Measurements from ENCODE around the gene AKR7A2. TPM values are rescaled to one million over a fixed set of nuclear protein-coding genes. Genes with fewer than 3 reads are reported as not detected.

AKR7A2 gene
- total RNA-seq, 4 donors from 2014 or later = 45.2 to 68.2 (median 59.6) TPM

DNA sequence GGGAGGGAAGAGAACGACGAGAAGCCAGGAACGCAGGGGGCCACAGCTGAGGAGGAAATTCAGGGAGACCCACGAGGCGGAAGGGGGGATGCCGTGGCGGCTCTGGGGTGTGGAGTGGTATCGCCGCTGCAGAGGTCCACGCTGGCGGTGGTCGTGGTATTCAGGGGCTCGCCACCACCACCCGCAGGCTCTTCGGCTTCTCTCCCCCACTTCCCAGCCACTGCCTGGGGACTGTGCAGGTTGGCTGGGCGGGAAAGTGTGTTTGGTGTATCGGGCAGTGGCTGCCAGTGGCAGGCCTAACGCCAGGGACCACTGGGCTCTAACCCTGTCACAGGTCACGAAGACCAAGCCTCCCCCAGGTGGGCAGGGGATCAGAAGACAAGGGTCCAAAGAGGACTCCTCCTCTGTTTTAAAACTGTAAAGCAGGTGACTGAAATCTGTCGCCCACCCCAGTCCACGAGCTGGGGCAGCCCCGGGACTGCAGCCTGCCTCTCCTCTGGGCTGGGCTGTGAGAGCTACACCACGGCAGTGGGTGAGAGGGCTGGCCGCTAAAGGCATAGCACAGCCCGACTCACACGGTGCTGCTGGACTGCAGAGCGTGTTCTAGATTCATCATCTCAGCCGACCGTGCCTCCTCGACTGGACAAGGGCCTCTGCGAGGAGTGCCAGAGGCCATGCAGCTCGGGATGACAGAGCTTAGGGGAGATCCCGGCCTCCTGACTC, 31.1 kb upstream of the AKR7A2 start:
- peak overlapping the region; percentile 32 to 56 (median 38) for H3K27ac ChIP-seq (replicated peaks in 1 of 4)
- H3K4me1 ChIP-seq = peaks cover 9 to 64% (median 55%) of the 10 kb centered on the region in 4 donors
- TF ChIP-seq, protein P1, sequence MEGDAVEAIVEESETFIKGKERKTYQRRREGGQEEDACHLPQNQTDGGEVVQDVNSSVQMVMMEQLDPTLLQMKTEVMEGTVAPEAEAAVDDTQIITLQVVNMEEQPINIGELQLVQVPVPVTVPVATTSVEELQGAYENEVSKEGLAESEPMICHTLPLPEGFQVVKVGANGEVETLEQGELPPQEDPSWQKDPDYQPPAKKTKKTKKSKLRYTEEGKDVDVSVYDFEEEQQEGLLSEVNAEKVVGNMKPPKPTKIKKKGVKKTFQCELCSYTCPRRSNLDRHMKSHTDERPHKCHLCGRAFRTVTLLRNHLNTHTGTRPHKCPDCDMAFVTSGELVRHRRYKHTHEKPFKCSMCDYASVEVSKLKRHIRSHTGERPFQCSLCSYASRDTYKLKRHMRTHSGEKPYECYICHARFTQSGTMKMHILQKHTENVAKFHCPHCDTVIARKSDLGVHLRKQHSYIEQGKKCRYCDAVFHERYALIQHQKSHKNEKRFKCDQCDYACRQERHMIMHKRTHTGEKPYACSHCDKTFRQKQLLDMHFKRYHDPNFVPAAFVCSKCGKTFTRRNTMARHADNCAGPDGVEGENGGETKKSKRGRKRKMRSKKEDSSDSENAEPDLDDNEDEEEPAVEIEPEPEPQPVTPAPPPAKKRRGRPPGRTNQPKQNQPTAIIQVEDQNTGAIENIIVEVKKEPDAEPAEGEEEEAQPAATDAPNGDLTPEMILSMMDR (IDR thresholded peaks at IDR 0.05) = no peak
- TF ChIP-seq POLR2A (IDR thresholded peaks at IDR 0.05; ENCODE audit: low read depth) (no peak), POLR2AphosphoS5 (IDR thresholded peaks at IDR 0.05) (no peak), EP300 (IDR thresholded peaks at IDR 0.05) (no peak)
- no peak overlapping the region for H3K4me3 ChIP-seq
- WGBS = 72% methylated on average over 27 of the region's 33 CpGs
- no peaks in the 10 kb centered on the region for H3K9me3 ChIP-seq
- H3K36me3 ChIP-seq = peaks cover 18 to 81% (median 76%) of the 10 kb centered on the region in 4 donors
- DNase-seq (ENCODE audit: extremely low spot score) = no peak
- H3K27me3 ChIP-seq = no peaks in the 10 kb centered on the region
- intact Hi-C loops (cut with DNase I) = loop anchor here (5.0 kb wide), 1 partner anchor 134 kb away; no protein-coding TSS in a partner anchor

DNA sequence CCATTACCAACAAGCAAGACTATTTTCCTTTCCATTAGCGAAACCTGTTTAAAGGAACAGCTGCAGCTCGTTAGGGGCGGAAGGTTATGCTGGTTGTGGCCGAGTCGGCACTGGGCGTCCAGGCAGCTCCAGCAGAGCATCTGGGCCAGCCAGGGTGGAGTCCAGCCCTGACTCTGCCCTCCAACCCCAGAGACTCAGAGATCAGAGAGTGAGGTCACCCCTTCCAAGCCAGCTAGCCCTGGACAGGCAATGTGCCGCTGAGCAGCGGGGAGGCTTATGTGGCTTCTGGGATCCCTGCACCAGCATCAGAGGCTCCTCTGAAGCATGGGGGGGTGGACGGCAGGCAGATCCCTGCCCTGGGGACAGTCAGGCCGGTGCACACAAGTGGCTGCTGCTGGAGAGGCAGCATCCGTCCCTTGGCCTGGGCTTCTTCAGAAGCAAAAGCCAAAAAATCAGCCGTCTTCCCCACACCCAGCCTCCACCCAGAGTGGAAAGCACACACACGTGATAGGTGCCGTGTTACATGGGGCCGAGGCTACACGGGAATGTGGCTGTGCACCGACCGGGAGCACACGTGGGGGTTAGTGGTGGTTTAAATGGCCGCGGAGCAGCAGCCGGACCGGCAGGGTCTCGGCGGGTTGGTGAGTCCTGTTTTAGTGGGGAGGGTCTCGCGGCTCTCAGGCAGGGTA, 30.3 kb upstream of the AKR7A2 start:
- TF ChIP-seq POLR2A (IDR thresholded peaks at IDR 0.05; ENCODE audit: low read depth) (no peak), EP300 (IDR thresholded peaks at IDR 0.05) (no peak), POLR2AphosphoS5 (IDR thresholded peaks at IDR 0.05) (peak in 1 of 2 donors; percentile 11)
- TF ChIP-seq, protein P1 (IDR thresholded peaks at IDR 0.05) = no peak
- Histone ChIP-seq H3K9me3 (no peaks in the 10 kb centered on the region), H3K4me3 (no peak overlapping the region), H3K27me3 (no peaks in the 10 kb centered on the region), H3K36me3 (peaks cover 18 to 85% (median 83%) of the 10 kb centered on the region in 4 donors), H3K27ac (replicated peaks in 1 of 4) (peak overlapping the region; percentile 32 to 64 (median 46)), H3K4me1 (peaks cover 9 to 60% (median 46%) of the 10 kb centered on the region in 4 donors)
- no peak for DNase-seq (ENCODE audit: extremely low spot score)
- WGBS = 79% methylated on average over 21 of the region's 27 CpGs
- intact Hi-C loops (cut with DNase I) = loop anchor here (5.0 kb wide), 1 partner anchor 135 kb away; no protein-coding TSS in a partner anchor

- Histone ChIP-seq H3K9me3 (no peaks in the 10 kb centered on the region), H3K27me3 (no peaks in the 10 kb centered on the region), H3K4me3 (no peak overlapping the region), H3K36me3 (peaks cover 18 to 88% (median 82%) of the 10 kb centered on the region in 4 donors), H3K27ac (replicated peaks in 1 of 4) (peak overlapping the region; percentile 32 to 64 (median 46)), H3K4me1 (peaks cover 9 to 57% (median 43%) of the 10 kb centered on the region in 4 donors)
- no peak for DNase-seq (ENCODE audit: extremely low spot score)
- intact Hi-C loops (cut with DNase I) = loop anchor here (5.0 kb wide), 1 partner anchor 136 kb away; no protein-coding TSS in a partner anchor
- WGBS = 59% methylated on average over 23 of the region's 25 CpGs
- TF ChIP-seq EP300 (IDR thresholded peaks at IDR 0.05) = no peak
- TF ChIP-seq, protein P1 (IDR thresholded peaks at IDR 0.05) = peak; percentile 82 to 93 (median 86)
- peak; percentile 20 to 39 for TF ChIP-seq POLR2AphosphoS5 (IDR thresholded peaks at IDR 0.05)
Measured at GRCh38 chr1:19341201-19342061, 29.5 kb upstream of the AKR7A2 start.

GRCh38 chr1:19340387-19340937, 28.5 kb upstream of the AKR7A2 start:
- WGBS = 92% methylated on average over 14 of the region's 14 CpGs
- intact Hi-C loops (cut with DNase I) = loop anchor here (5.0 kb wide), 1 partner anchor 137 kb away; no protein-coding TSS in a partner anchor
- peaks cover 18 to 83% (median 77%) of the 10 kb centered on the region in 4 donors for H3K36me3 ChIP-seq

More at GRCh38 chr1:19340387-19340937, 28.5 kb upstream of the AKR7A2 start:
- Histone ChIP-seq H3K27ac (replicated peaks in 1 of 4) (no peak overlapping the region), H3K4me3 (no peak overlapping the region), H3K27me3 (no peaks in the 10 kb centered on the region), H3K4me1 (peaks cover 9 to 55% (median 42%) of the 10 kb centered on the region in 4 donors), H3K9me3 (no peaks in the 10 kb centered on the region)
- DNase-seq (ENCODE audit: extremely low spot score) = no peak
- TF ChIP-seq EP300 (IDR thresholded peaks at IDR 0.05) = no peak
- TF ChIP-seq, protein P1 (IDR thresholded peaks at IDR 0.05) = no peak
- TF ChIP-seq POLR2A (IDR thresholded peaks at IDR 0.05; ENCODE audit: low read depth) = no peak
- no peak for TF ChIP-seq POLR2AphosphoS5 (IDR thresholded peaks at IDR 0.05)
